Measurements from ENCODE around the gene NDEL1.

NDEL1 gene

GRCh38 chr17:8465356-8465755, 29.7 kb downstream of the NDEL1 start:
- peak overlapping the region in 1 of 2 donors; percentile 42 for H3K27ac ChIP-seq
- no peak for DNase-seq (ENCODE audit: low spot score)
- TF ChIP-seq CTCF (IDR thresholded peaks at IDR 0.05): no peak
- H3K4me3 ChIP-seq: no peak overlapping the region

GRCh38 chr17:8465759-8466158, 30.1 kb downstream of the NDEL1 start:
- Histone ChIP-seq H3K4me3 (peak overlapping the region; percentile 1), H3K27ac (peak overlapping the region in 1 of 2 donors; percentile 42)
- no peak for DNase-seq (ENCODE audit: low spot score)
- no peak for TF ChIP-seq CTCF (IDR thresholded peaks at IDR 0.05)

GRCh38 chr17:8466456-8466855, 30.8 kb downstream of the NDEL1 start:
- H3K4me3 ChIP-seq: no peak overlapping the region
- TF ChIP-seq CTCF (IDR thresholded peaks at IDR 0.05): no peak
- DNase-seq (ENCODE audit: low spot score): no peak
- peak overlapping the region in 1 of 2 donors; percentile 57 for H3K27ac ChIP-seq

GRCh38 chr17:8466873-8467272, 31.2 kb downstream of the NDEL1 start:
- Histone ChIP-seq H3K27ac (peak overlapping the region in 1 of 2 donors; percentile 57), H3K4me3 (no peak overlapping the region)
- no peak for TF ChIP-seq CTCF (IDR thresholded peaks at IDR 0.05)
- no peak for DNase-seq (ENCODE audit: low spot score)

GRCh38 chr17:8467527-8467926, 31.8 kb downstream of the NDEL1 start:
- no peak for DNase-seq (ENCODE audit: low spot score)
- peak overlapping the region; percentile 9 to 57 for H3K27ac ChIP-seq
- TF ChIP-seq CTCF (IDR thresholded peaks at IDR 0.05): no peak
- H3K4me3 ChIP-seq: no peak overlapping the region

- DNase-seq (ENCODE audit: low spot score): no peak
- Histone ChIP-seq H3K4me3 (no peak overlapping the region), H3K27ac (peak overlapping the region; percentile 9 to 33)
- TF ChIP-seq CTCF (IDR thresholded peaks at IDR 0.05): no peak
Observed at GRCh38 chr17:8468127-8468526, 32.4 kb downstream of the NDEL1 start.

- Histone ChIP-seq H3K4me3 (no peak overlapping the region), H3K27ac (peak overlapping the region; percentile 6 to 17)
- DNase-seq (ENCODE audit: low spot score): no peak
- TF ChIP-seq CTCF (IDR thresholded peaks at IDR 0.05): no peak
Observed at GRCh38 chr17:8468980-8469379, 33.3 kb downstream of the NDEL1 start.
